Left colon (tissue), 2 donors: ENCODE data around the gene PHLPP1. TPM values are rescaled to one million over a fixed set of nuclear protein-coding genes. Genes with fewer than 3 reads are reported as not detected.
"Not testable (repeated sequence)": the region's sequence is repeated elsewhere in the genome, so short reads cannot be mapped to it uniquely, and the experiment has no call there.

Experiments
- ATAC-seq: fragments of 200-7000 bp; cut with Tn5 transposase; one replicate; pipeline ENCODE4 v1.9.1; 2020; ENCODE audit warnings: mild to moderate bottlenecking, moderate library complexity
- DNase-seq, 2 donors: peaks; one replicate each; pipeline ENCODE4 v3.0.0-alpha.2; 2020
- intact Hi-C, 2 donors: fragments of 100-400 bp; cut with DNase I in 1 of 2; cut with micrococcal nuclease in 1 of 2; formaldehyde crosslinking; loops; one replicate each; pipeline versions ENCODE4 v1.11.2 to v1.14.0; 2022; cut with DNase I, micrococcal nuclease
- long read RNA-seq: library from polyadenylated mRNA; unstranded; transcript quantifications from one replicate; pipeline ENCODE4 v2.0.0, GENCODE V29; 2021
- total RNA-seq, 2 donors: library from RNA; stranded (reverse); fragmentation: NEBNext Ultra II Directional; extraction: Animal tissue kit (Norgen Biotek cat#: 25700); gene quantifications; one replicate each; pipeline ENCODE4 v1.2.1, GENCODE V29; 2021
- donor health status: DM: no; HTN: no; CAD: no.
- donor health status: DM: yes; HTN: yes; CAD: no.

PHLPP1 gene
- 10 to 100 TPM; 21.4 to 22.9 TPM for total RNA-seq
- long read RNA-seq, partial matches to known transcripts, result 4 of 7 reads
- long read RNA-seq, other reads (novel, unspliced or antisense), result 3 of 7 reads

DNA sequence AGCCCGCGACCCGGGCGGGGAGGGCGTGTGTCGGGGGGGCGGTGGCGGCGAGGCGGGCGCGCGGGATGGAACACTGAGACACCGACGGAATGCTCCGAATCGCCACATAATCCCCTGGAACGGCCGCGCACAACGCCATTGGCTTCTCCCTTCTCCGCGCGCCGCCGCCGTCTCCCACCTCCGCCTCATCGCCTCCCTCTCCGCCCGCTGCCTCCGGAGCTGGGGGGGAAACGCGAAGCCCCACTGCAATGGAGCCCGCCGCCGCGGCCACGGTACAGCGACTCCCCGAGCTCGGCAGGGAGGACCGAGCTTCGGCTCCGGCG, at the start of gene PHLPP1:
Gene PHLPP1, plus strand, starts transcription at position 106 of the 323 bp plus-strand sequence. Its CDS starts 143 bp downstream, at position 249.
- ATAC-seq (no peak), DNase-seq (no peak)
- intact Hi-C loops, result loop anchor here in 1 of 2 donors (10.0 kb wide), 1 partner anchor 131 kb away; no protein-coding TSS in a partner anchor

- ATAC-seq, result no peak
- no peak for DNase-seq
- intact Hi-C loops, result no loop called here
Observed at GRCh38 chr18:62669225-62669624, 46.1 kb upstream of the PHLPP1 start.

DNA sequence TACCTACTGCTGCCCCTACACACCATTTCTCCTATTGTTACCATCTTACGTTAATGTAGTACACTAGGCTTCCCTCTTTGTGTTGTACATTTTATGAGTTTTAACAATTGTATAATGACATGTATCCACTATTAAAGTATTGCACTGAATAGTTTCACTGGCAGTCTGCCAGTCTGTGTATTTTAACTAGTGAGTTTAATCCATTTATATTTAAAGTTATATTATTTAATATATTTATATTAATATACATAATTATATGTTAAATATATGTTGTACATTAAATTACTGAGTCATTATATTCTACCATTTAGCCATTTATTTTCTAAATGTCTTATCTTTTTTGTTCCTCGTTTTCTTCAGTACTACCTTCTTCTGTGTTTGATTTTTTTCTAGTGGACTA, 44.8 kb upstream of the PHLPP1 start:
- DNase-seq (no peak), ATAC-seq (no peak)
- intact Hi-C loops, result no loop called here

DNA sequence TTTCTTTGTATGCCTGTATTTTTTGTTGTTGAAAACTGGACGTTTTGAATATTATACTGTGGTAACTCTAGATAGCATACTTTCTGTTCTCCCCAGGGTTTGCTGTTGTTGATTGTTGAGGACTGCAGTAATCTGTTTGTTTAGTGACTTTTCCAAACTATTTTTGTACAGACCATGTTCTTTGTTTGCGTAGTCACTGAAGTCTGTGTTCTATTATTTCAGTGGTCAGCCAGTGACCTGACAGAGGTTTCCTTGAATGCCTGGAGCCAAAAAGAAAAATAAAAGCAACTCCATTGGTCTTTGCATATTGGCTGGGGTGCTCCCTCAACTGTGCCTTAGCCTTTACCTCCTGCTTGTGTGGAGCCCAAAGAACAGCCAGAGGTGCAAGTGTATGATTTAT, 42.7 kb upstream of the PHLPP1 start:
- intact Hi-C loops, result no loop called here
- ATAC-seq (no peak), DNase-seq (no peak)

GRCh38 chr18:62678847-62679485, 36.4 kb upstream of the PHLPP1 start:
- intact Hi-C loops, result no loop called here
- ATAC-seq, result no peak
- DNase-seq, result no peak

GRCh38 chr18:62682371-62682770, 33.0 kb upstream of the PHLPP1 start:
- ATAC-seq (no peak), DNase-seq (no peak)
- intact Hi-C loops, result no loop called here

GRCh38 chr18:62683935-62684334, 31.4 kb upstream of the PHLPP1 start:
- ATAC-seq, result no peak
- intact Hi-C loops, result no loop called here
- DNase-seq, result no peak

- intact Hi-C loops, result no loop called here
- DNase-seq, result no peak
- no peak for ATAC-seq
Observed at GRCh38 chr18:62688743-62689317, 26.5 kb upstream of the PHLPP1 start.

DNA sequence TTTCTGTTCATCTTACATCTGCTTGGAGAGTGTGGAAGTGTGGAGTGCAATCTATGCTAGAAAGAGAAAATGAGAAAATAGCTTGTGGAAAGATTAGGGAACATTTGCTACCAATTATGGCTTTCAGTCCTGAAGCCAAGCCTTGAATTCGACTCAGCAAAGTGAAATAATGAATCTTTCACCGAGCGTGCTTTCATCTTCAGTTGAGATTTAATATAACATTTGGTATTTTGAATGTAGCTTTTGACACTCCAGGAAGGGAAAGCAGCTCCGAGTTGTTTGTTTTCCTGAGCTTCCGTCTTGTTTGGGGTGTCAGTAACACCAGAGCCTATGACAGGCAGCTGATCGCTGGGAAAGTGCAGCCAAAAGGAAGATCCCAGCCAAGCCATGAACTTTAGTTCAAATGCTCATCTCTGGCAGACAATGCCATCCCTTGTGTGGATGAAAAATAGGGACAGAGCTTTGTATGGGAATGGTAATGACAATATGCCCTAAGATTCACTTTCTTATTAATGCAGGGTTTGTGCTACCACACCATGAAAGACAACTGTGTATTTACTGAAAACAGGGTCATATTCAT, 25.0 kb upstream of the PHLPP1 start:
- no peak for ATAC-seq
- intact Hi-C loops, result no loop called here
- DNase-seq, result no peak

GRCh38 chr18:62693659-62694058, 21.7 kb upstream of the PHLPP1 start:
- no peak for DNase-seq
- no peak for ATAC-seq
- intact Hi-C loops, result no loop called here

DNA sequence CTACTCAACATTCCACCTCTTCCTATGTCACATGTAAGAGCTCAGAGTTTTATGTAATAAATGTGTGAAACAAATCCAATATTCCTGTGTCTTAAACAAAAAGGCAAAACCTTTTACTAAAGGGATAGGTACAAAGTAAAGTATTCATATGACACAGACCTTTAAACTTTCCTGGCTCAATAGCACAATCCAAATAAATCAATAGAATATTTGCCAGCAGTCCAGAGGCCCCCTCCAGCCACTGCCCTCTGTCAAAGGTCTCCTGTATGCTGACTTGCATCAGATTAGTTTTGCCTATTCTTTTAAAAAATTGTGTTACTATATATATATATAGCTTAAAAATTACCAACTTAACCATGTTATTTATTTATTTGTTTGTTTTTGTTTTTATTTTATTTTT, 17.7 kb upstream of the PHLPP1 start:
- DNase-seq (no peak), ATAC-seq (no peak)
- intact Hi-C loops, result no loop called here

- ATAC-seq (no peak), DNase-seq (no peak)
- intact Hi-C loops, result no loop called here
Observed at GRCh38 chr18:62702259-62702658, 13.1 kb upstream of the PHLPP1 start.

GRCh38 chr18:62706879-62707278, 8.5 kb upstream of the PHLPP1 start:
- intact Hi-C loops, DNase-seq, ATAC-seq: not testable (repeated sequence)

GRCh38 chr18:62709908-62710307, 5.4 kb upstream of the PHLPP1 start:
- intact Hi-C loops, result loop anchor here in 1 of 2 donors (10.0 kb wide), 1 partner anchor 125 kb away; no protein-coding TSS in a partner anchor
- ATAC-seq (peak; percentile 17), DNase-seq (peak in 1 of 2 donors; percentile 42)

- intact Hi-C loops, result loop anchor here in 1 of 2 donors (10.0 kb wide), 1 partner anchor 126 kb away; no protein-coding TSS in a partner anchor
- peak; percentile 8 for ATAC-seq
- no peak for DNase-seq
Observed at GRCh38 chr18:62710417-62710816, 4.9 kb upstream of the PHLPP1 start.

DNA sequence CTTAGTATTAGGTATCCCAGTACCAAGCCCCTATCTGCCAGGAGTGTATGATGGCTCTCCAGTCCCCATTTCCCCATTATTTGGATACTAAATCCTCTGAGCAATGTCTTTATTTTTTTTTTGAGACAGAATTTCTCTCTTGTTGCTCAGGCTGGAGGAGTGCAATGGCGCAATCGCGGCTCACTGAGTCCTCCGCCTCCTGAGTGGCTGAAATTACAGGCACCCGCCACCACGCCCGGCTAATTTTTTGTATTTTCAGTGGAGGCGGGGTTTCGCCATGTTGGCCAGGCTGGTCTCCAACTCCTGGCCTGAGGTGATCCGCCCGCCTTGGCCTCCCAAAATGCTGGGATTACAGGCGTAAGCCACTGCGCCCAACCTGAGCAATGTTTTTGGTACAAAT, 3.6 kb upstream of the PHLPP1 start:
- intact Hi-C loops, result loop anchor here in 1 of 2 donors (10.0 kb wide), 1 partner anchor 127 kb away; no protein-coding TSS in a partner anchor
- DNase-seq (no peak), ATAC-seq (no peak)

DNA sequence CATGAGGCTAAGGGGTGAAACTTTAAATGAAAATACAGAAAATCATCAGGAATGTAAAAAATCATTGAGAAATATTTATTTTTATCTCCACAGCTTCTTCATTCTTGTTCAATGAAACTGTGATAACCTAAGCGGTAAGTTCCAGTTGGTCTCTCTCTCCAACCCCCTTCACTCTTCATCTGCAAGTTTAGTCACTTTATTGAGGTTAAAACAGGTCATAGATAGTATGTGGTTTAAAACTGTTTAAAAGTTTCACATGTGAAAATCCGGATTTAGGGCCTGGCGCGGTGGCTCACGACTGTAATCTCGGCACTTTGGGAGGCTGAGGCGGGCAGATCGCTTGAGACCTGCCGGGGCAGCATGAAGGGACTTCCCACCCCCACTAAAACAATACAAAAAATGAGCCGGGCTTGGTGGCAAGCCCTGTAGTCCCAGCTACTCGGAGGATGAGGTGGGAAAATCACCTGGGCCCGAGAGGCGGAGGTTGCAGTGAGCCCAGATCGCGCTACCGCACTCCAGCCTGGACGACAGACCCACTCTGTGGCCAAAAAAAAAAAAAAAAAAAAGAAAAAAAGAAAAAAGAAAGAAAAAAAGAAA, 1.6 kb upstream of the PHLPP1 start:
- DNase-seq (peak; percentile 13 to 25), ATAC-seq (no peak)
- intact Hi-C loops, result loop anchor here in 1 of 2 donors (10.0 kb wide), 1 partner anchor 129 kb away; no protein-coding TSS in a partner anchor

DNA sequence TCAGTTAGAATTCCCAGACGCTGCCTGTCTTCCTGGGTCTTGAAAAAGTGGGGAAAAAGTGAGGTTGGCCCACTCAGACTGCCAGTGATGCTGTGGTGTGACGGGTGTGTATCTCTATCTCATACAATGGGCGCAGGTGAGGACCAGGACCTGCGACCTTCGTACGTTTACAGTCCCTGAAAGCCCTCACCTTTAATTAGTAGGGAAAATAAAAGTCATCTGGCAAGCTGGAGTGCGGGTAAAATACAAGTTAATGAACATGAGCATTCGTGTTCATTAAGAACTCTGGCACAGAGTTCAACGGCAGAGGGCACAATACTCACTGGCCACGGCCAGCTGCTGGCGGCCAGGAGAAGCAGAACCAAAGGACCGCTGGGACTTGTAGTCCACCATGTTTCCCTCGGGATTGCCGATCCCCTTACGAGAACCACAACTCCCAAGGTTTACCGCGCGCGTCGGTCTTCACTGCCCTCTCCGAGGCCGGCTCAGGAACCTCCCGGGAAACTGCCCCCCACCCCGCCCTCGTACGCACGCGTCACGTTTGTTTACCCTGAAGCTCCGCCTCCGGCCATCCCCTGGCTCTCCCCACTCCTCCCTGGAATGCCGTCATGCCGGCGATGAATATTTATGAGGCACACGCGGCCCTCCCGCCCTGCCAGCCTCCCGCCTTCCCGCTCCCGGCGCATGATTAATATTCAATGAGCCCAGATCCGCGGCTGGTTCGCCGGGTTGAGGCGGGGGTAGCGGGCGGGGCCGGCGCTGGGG, 488 bp upstream of the PHLPP1 start:
- intact Hi-C loops, result loop anchor here in 1 of 2 donors (10.0 kb wide), 1 partner anchor 130 kb away; no protein-coding TSS in a partner anchor
- DNase-seq, result peak; percentile 99 to 100
- ATAC-seq, result peak; percentile 82
